Mesothelial cell of epicardium (in vitro differentiated cells): Measurements from ENCODE around the gene HECW1. TPM values are rescaled to one million over a fixed set of nuclear protein-coding genes. Genes with fewer than 3 reads are reported as not detected.

Source experiments
- DNase-seq, 2 experiments: peaks; one replicate each; pipeline ENCODE4 v3.0.0; 2021; ENCODE audit warnings: low spot score in 2 of 2; ENCODE audit not compliant: unreplicated experiment in 2 of 2
- H3K27ac Mint-ChIP-seq: 2 replicates; pipeline ENCODE4 v1.8.0; 2021; ENCODE audit warnings: mixed read lengths
- H3K27me3 Mint-ChIP-seq: 2 replicates; pipeline ENCODE4 v1.8.0; 2021; ENCODE audit warnings: low read depth, mixed read lengths
- H3K36me3 Mint-ChIP-seq: 2 replicates; pipeline ENCODE4 v1.8.0; 2021; ENCODE audit warnings: mixed read lengths
- H3K4me1 Mint-ChIP-seq: 2 replicates; pipeline ENCODE4 v1.8.0; 2021; ENCODE audit warnings: mixed read lengths
- H3K4me3 Mint-ChIP-seq: 2 replicates; pipeline ENCODE4 v1.8.0; 2021; ENCODE audit warnings: mild to moderate bottlenecking, moderate library complexity, mixed read lengths
- H3K9me3 Mint-ChIP-seq: 2 replicates; pipeline ENCODE4 v1.8.0; 2021; ENCODE audit warnings: mixed read lengths
- CTCF ChIP-seq: fragments of 200-600 bp; sonication (generic); IDR thresholded peaks from one replicate; pipeline ENCODE4 v1.5.0; 2021; ENCODE audit warnings: antibody characterized with exemption; ENCODE audit not compliant: unreplicated experiment
- total RNA-seq: library from RNA; stranded (reverse); gene quantifications from 3 replicates; pipeline ENCODE4 v1.2.1, GENCODE V29; 2021

Gene HECW1
- total RNA-seq, 1 donor from 2014 or later = 1.4 TPM

GRCh38 chr7:43443381-43443780, 330.9 kb downstream of the HECW1 start:
- peaks cover 6% of the 10 kb centered on the region for H3K27me3 Mint-ChIP-seq
- TF ChIP-seq CTCF = no peak
- H3K4me3 Mint-ChIP-seq = no peak overlapping the region
- H3K4me1 Mint-ChIP-seq = peaks cover 13% of the 10 kb centered on the region
- DNase-seq = no peak
- H3K27ac Mint-ChIP-seq = no peak overlapping the region
- H3K36me3 Mint-ChIP-seq = no peaks in the 10 kb centered on the region
- H3K9me3 Mint-ChIP-seq = no peaks in the 10 kb centered on the region

GRCh38 chr7:43444711-43445578, 332.5 kb downstream of the HECW1 start:
- peaks cover 11% of the 10 kb centered on the region for H3K4me1 Mint-ChIP-seq
- no peak overlapping the region for H3K4me3 Mint-ChIP-seq
- no peaks in the 10 kb centered on the region for H3K36me3 Mint-ChIP-seq
- H3K27me3 Mint-ChIP-seq = peaks cover 6% of the 10 kb centered on the region
- DNase-seq = no peak
- H3K9me3 Mint-ChIP-seq = no peaks in the 10 kb centered on the region
- H3K27ac Mint-ChIP-seq = no peak overlapping the region
- TF ChIP-seq CTCF = no peak

- H3K4me3 Mint-ChIP-seq = no peak overlapping the region
- H3K4me1 Mint-ChIP-seq = no peaks in the 10 kb centered on the region
- DNase-seq = no peak
- no peaks in the 10 kb centered on the region for H3K27me3 Mint-ChIP-seq
- no peaks in the 10 kb centered on the region for H3K36me3 Mint-ChIP-seq
- no peak for TF ChIP-seq CTCF
- H3K9me3 Mint-ChIP-seq = no peaks in the 10 kb centered on the region
- no peak overlapping the region for H3K27ac Mint-ChIP-seq
These were observed 337.1 kb downstream of the HECW1 start for GRCh38 chr7:43449577-43449976.

- H3K4me3 Mint-ChIP-seq = no peak overlapping the region
These were observed 338.4 kb downstream of the HECW1 start for GRCh38 chr7:43450894-43451293.

GRCh38 chr7:43454936-43455518, 342.6 kb downstream of the HECW1 start:
- no peaks in the 10 kb centered on the region for H3K36me3 Mint-ChIP-seq
- H3K4me1 Mint-ChIP-seq = peaks cover 16% of the 10 kb centered on the region
- peak; percentile 63 for TF ChIP-seq CTCF
- no peaks in the 10 kb centered on the region for H3K27me3 Mint-ChIP-seq
- H3K9me3 Mint-ChIP-seq = no peaks in the 10 kb centered on the region
- peak overlapping the region; percentile 3 for H3K27ac Mint-ChIP-seq
- peak overlapping the region; percentile 39 for H3K4me3 Mint-ChIP-seq
- no peak for DNase-seq

More at GRCh38 chr7:43450894-43451293, 338.4 kb downstream of the HECW1 start:
- no peaks in the 10 kb centered on the region for H3K36me3 Mint-ChIP-seq
- no peak for DNase-seq
- peaks cover 4% of the 10 kb centered on the region for H3K4me1 Mint-ChIP-seq
- H3K9me3 Mint-ChIP-seq = no peaks in the 10 kb centered on the region
- no peak overlapping the region for H3K27ac Mint-ChIP-seq
- H3K27me3 Mint-ChIP-seq = no peaks in the 10 kb centered on the region
- TF ChIP-seq CTCF = no peak
